Osteoblast (primary cell): Measurements from ENCODE around the gene MTFR1L. TPM values are rescaled to one million over a fixed set of nuclear protein-coding genes. Genes with fewer than 3 reads are reported as not detected.

ENCODE experiments used
- DNase-seq: peaks from one replicate; pipeline ENCODE4 v3.0.0; 2011; ENCODE audit warnings: low spot score, mixed read lengths; ENCODE audit not compliant: insufficient read length; ENCODE audit errors: missing footprints
- H2AFZ ChIP-seq: 2 replicates; pipeline ENCODE4 v1.6.0; 2011; ENCODE audit warnings: mild to moderate bottlenecking, low read length
- H3K27ac ChIP-seq: 2 replicates; pipeline ENCODE4 v1.5.1; 2011; ENCODE audit warnings: mild to moderate bottlenecking, low read depth, low read length, moderate library complexity
- H3K27me3 ChIP-seq: 2 replicates; pipeline ENCODE4 v1.6.0; 2012; ENCODE audit warnings: mild to moderate bottlenecking, control low read depth, inconsistent platforms, low read length, moderate library complexity; ENCODE audit not compliant: insufficient read depth
- H3K36me3 ChIP-seq: 2 replicates; pipeline ENCODE4 v1.5.1; 2011; ENCODE audit warnings: mild to moderate bottlenecking, low read length, control low read depth, moderate library complexity; ENCODE audit not compliant: insufficient read depth
- H3K4me1 ChIP-seq: 2 replicates; pipeline ENCODE4 v1.5.1; 2011; ENCODE audit warnings: mild to moderate bottlenecking, low read length, control low read depth, moderate library complexity; ENCODE audit not compliant: insufficient read depth
- H3K4me2 ChIP-seq: 2 replicates; pipeline ENCODE4 v1.6.0; 2011; ENCODE audit warnings: mild to moderate bottlenecking, low read length; ENCODE audit not compliant: insufficient read depth
- H3K4me3 ChIP-seq: fragments of 200-600 bp; sonication (generic); 3 replicates; pipeline ENCODE4 v1.5.1; 2012; ENCODE audit warnings: mild to moderate bottlenecking, low read length, inconsistent platforms; ENCODE audit not compliant: insufficient read depth
- H3K79me2 ChIP-seq: 2 replicates; pipeline ENCODE4 v1.6.0; 2012; ENCODE audit warnings: mild to moderate bottlenecking, low read length, control low read depth, inconsistent platforms; ENCODE audit not compliant: insufficient read depth
- H3K9me3 ChIP-seq: 2 replicates; pipeline ENCODE4 v1.5.1; 2011; ENCODE audit warnings: low read depth, low read length, control low read depth
- H4K20me1 ChIP-seq: 2 replicates; pipeline ENCODE4 v1.6.0; 2012; ENCODE audit warnings: mild to moderate bottlenecking, low read length, control low read depth; ENCODE audit not compliant: insufficient read depth
- CTCF ChIP-seq: IDR thresholded peaks from 2 replicates; pipeline ENCODE4 v1.5.1; 2011; ENCODE audit warnings: mild to moderate bottlenecking, low read depth, low read length, moderate library complexity; ENCODE audit errors: extremely low read depth
- total RNA-seq: library from RNA; depleted of rRNA; stranded (reverse); fragments of >200 nt; gene quantifications from 2 replicates; pipeline ENCODE4 v1.2.3, GENCODE V29; 2012

MTFR1L gene
- total RNA-seq, 1 donor, result 47.4 TPM

GRCh38 chr1:25807480-25808390 is 12.0 kb upstream of the MTFR1L start:
- H3K79me2 ChIP-seq, result peaks cover 10% of the 10 kb centered on the region
- H2AFZ ChIP-seq, result no peak overlapping the region
- no peak overlapping the region for H3K27ac ChIP-seq
- TF ChIP-seq CTCF, result no peak
- no peaks in the 10 kb centered on the region for H3K9me3 ChIP-seq
- H4K20me1 ChIP-seq, result peaks cover 25% of the 10 kb centered on the region
- H3K27me3 ChIP-seq, result no peaks in the 10 kb centered on the region
- peaks cover 30% of the 10 kb centered on the region for H3K4me1 ChIP-seq
- no peak overlapping the region for H3K4me3 ChIP-seq
- no peak overlapping the region for H3K4me2 ChIP-seq
- H3K36me3 ChIP-seq, result peaks cover 53% of the 10 kb centered on the region
- DNase-seq, result peak; percentile 78

- peak; percentile 34 for DNase-seq
- Histone ChIP-seq H3K9me3 (no peaks in the 10 kb centered on the region), H3K4me2 (no peak overlapping the region), H3K27ac (no peak overlapping the region), H3K4me3 (no peak overlapping the region), H3K27me3 (no peaks in the 10 kb centered on the region), H2AFZ (no peak overlapping the region), H3K36me3 (peaks cover 61% of the 10 kb centered on the region), H4K20me1 (peaks cover 25% of the 10 kb centered on the region), H3K4me1 (peaks cover 28% of the 10 kb centered on the region), H3K79me2 (peaks cover 6% of the 10 kb centered on the region)
- TF ChIP-seq CTCF, result no peak
Observed at GRCh38 chr1:25808481-25809244, 11.1 kb upstream of the MTFR1L start.

- Histone ChIP-seq H3K79me2 (peaks cover 6% of the 10 kb centered on the region), H2AFZ (no peak overlapping the region), H4K20me1 (peaks cover 22% of the 10 kb centered on the region), H3K4me1 (peaks cover 22% of the 10 kb centered on the region), H3K9me3 (no peaks in the 10 kb centered on the region), H3K27me3 (no peaks in the 10 kb centered on the region), H3K36me3 (peaks cover 69% of the 10 kb centered on the region), H3K4me2 (no peak overlapping the region), H3K27ac (no peak overlapping the region), H3K4me3 (no peak overlapping the region)
- no peak for TF ChIP-seq CTCF
- DNase-seq, result peak; percentile 53
Observed at GRCh38 chr1:25809283-25809926, 10.3 kb upstream of the MTFR1L start.
